HCT116 (cell line): ENCODE results near the gene P3H3. TPM values are rescaled to one million over a fixed set of nuclear protein-coding genes. Genes with fewer than 3 reads are reported as not detected.

Experiments
- ATAC-seq: fragments of 200-7000 bp; cut with Tn5 transposase; 2 replicates; pipeline ENCODE4 v1.9.1; 2020; ENCODE audit warnings: mild to moderate bottlenecking, moderate library complexity
- BruUV-seq: library from RNA; stranded (reverse); fragments of 400-500 nt; replicated peaks from 2 replicates; lab custom pipeline; 2021; lab: Mats Ljungman, UMichigan
- CTCF ChIA-PET: fragments of 300-600 bp; sonication (Branson Sonifier 250); formaldehyde crosslinking; loops from one replicate; lab custom pipeline; 2021; ENCODE audit warnings: antibody characterized with exemption; lab: Charles Lee
- POLR2A ChIA-PET: fragments of 300-600, 350-600 bp; sonication (Branson Sonifier 250); formaldehyde crosslinking; loops from one replicate; lab custom pipeline; 2021; ENCODE audit warnings: antibody characterized with exemption; lab: Charles Lee
- RAD21 ChIA-PET, 2 experiments: fragments of 300-600 bp; sonication (Branson Sonifier 250); formaldehyde crosslinking; loops; one replicate each; lab custom pipeline; 2023; ENCODE audit warnings: low total read pairs in 2 of 2; ENCODE audit not compliant: uncharacterized antibody in 2 of 2, unreplicated experiment in 2 of 2, low non-redundant PET in 1 of 2; lab: Charles Lee
- DNase-seq: peaks from one replicate; pipeline ENCODE4 v3.0.0-alpha.2; 2010; ENCODE audit warnings: low read depth, low spot score
- H2AFZ ChIP-seq: fragments of 200-600 bp; shearing (Covaris generic), sonication (generic); 2 replicates; pipeline ENCODE4 v1.6.1; 2017; ENCODE audit warnings: low read depth, mixed run types, mixed read lengths, antibody characterized with exemption, low read length; ENCODE audit not compliant: poor library complexity, severe bottlenecking
- H3K27ac ChIP-seq: 2 replicates; pipeline ENCODE4 v1.5.1; 2012; ENCODE audit warnings: low read depth, low read length
- H3K27me3 ChIP-seq: fragments of 200-600 bp; sonication (generic); 2 replicates; pipeline ENCODE4 v1.6.1; 2016; ENCODE audit warnings: mixed run types, low read length, mixed read lengths; ENCODE audit not compliant: insufficient read depth
- H3K36me3 ChIP-seq, 2 experiments: fragments of 200-500 bp in 1 of 2; fragments of 200-600 bp in 1 of 2; sonication (Bioruptor generic) in 1 of 2; sonication (generic) in 1 of 2; 2 replicates each; pipeline versions ENCODE4 v1.5.1 to v1.6.1; 2014 to 2016; ENCODE audit warnings: low read length in 2 of 2, inconsistent platforms in 1 of 2, mixed read lengths in 1 of 2, mixed run types in 1 of 2; ENCODE audit not compliant: insufficient read depth in 2 of 2, control insufficient read depth in 1 of 2
- H3K4me1 ChIP-seq, 2 experiments: fragments of 200-600 bp in 1 of 2; sonication (generic) in 1 of 2; 2 replicates each; pipeline versions ENCODE4 v1.5.1 to v1.6.1; 2012 to 2017; ENCODE audit warnings: low read length in 2 of 2, inconsistent platforms in 1 of 2, mild to moderate bottlenecking in 1 of 2, mixed read lengths in 1 of 2, mixed run types in 1 of 2, moderate library complexity in 1 of 2; ENCODE audit not compliant: insufficient read depth in 2 of 2, control insufficient read depth in 1 of 2
- H3K4me2 ChIP-seq: fragments of 200-600 bp; sonication (generic); 2 replicates; pipeline ENCODE4 v1.6.1; 2017; ENCODE audit warnings: mixed run types, low read length, mixed read lengths
- H3K4me3 ChIP-seq, 2 experiments: fragments of 200-600 bp in 1 of 2; sonication (generic) in 1 of 2; replicated peaks in 1 of 2; 2 replicates each; pipeline ENCODE4 v1.5.1; 2011 to 2016; ENCODE audit warnings: low read length in 2 of 2, control low read depth in 1 of 2, low read depth in 1 of 2, mild to moderate bottlenecking in 1 of 2, mixed read lengths in 1 of 2, mixed run types in 1 of 2
- H3K79me2 ChIP-seq: fragments of 200-600 bp; sonication (generic); 2 replicates; pipeline ENCODE4 v1.6.1; 2017; ENCODE audit warnings: mild to moderate bottlenecking, mixed run types, low read length, moderate library complexity, mixed read lengths; ENCODE audit not compliant: insufficient read depth
- H3K9ac ChIP-seq: fragments of 200-600 bp; sonication (generic); 2 replicates; pipeline ENCODE4 v1.6.1; 2016; ENCODE audit warnings: low read length, mixed read lengths
- H3K9me2 ChIP-seq: fragments of 200-600 bp; sonication (generic), shearing (Covaris generic); 2 replicates; pipeline ENCODE4 v1.6.1; 2017; ENCODE audit warnings: mixed run types, mild to moderate bottlenecking, moderate library complexity; ENCODE audit not compliant: insufficient read depth
- H3K9me3 ChIP-seq, 2 experiments: fragments of 200-500 bp in 1 of 2; fragments of 200-600 bp in 1 of 2; sonication (Bioruptor generic) in 1 of 2; sonication (generic) in 1 of 2; 2 replicates each; pipeline ENCODE4 v1.6.1; 2014 to 2017; ENCODE audit warnings: low read length in 2 of 2, mixed read lengths in 2 of 2, inconsistent platforms in 1 of 2, low read depth in 1 of 2, mild to moderate bottlenecking in 1 of 2, mixed run types in 1 of 2, moderate library complexity in 1 of 2; ENCODE audit not compliant: control insufficient read depth in 1 of 2, insufficient read depth in 1 of 2
- H4K20me1 ChIP-seq: fragments of 200-600 bp; sonication (generic), shearing (Covaris generic); 2 replicates; pipeline ENCODE4 v1.6.1; 2017; ENCODE audit warnings: mixed run types, mild to moderate bottlenecking, moderate library complexity; ENCODE audit not compliant: insufficient read depth
- CBX3 ChIP-seq: IDR thresholded peaks from 2 replicates; pipeline ENCODE4 v1.6.1; 2012; ENCODE audit warnings: low read depth
- ELF1 ChIP-seq: IDR thresholded peaks from 2 replicates; pipeline ENCODE4 v1.6.1; 2012; ENCODE audit warnings: low read depth, borderline replicate concordance
- EZH2 ChIP-seq: fragments of 200-600 bp; sonication (generic); IDR thresholded peaks from 2 replicates; pipeline ENCODE4 v1.6.1; 2017; ENCODE audit warnings: antibody characterized with exemption, mixed run types
- FOSL1 ChIP-seq: IDR thresholded peaks from 2 replicates; pipeline ENCODE4 v1.6.1; 2012; ENCODE audit warnings: low read depth
- JUND ChIP-seq: IDR thresholded peaks from 2 replicates; pipeline ENCODE4 v1.6.1; 2012
- POLR2A ChIP-seq: IDR thresholded peaks from 2 replicates; pipeline ENCODE4 v1.7.0; 2011; ENCODE audit warnings: borderline replicate concordance; ENCODE audit not compliant: insufficient read depth, insufficient read length; ENCODE audit errors: extremely low read depth
- POLR2AphosphoS5 ChIP-seq: IDR thresholded peaks from 2 replicates; pipeline ENCODE4 v1.6.1; 2011; ENCODE audit warnings: mild to moderate bottlenecking, low read depth, low read length, moderate library complexity
- RAD21 ChIP-seq: IDR thresholded peaks from 2 replicates; pipeline ENCODE4 v1.6.1; 2012; ENCODE audit warnings: low read depth, mild to moderate bottlenecking
- SIN3A ChIP-seq: IDR thresholded peaks from 2 replicates; pipeline ENCODE4 v1.6.1; 2012; ENCODE audit warnings: low read depth
- SRF ChIP-seq: IDR thresholded peaks from 2 replicates; pipeline ENCODE4 v1.6.1; 2012; ENCODE audit warnings: low read depth
- TCF7L2 ChIP-seq: IDR thresholded peaks from 2 replicates; pipeline ENCODE4 v1.7.0; 2011; ENCODE audit warnings: borderline replicate concordance, inconsistent platforms; ENCODE audit not compliant: insufficient read depth, insufficient read length; ENCODE audit errors: extremely low read depth
- YY1 ChIP-seq: IDR thresholded peaks from 2 replicates; pipeline ENCODE4 v1.6.1; 2011; ENCODE audit warnings: low read length, low read depth, moderate library complexity, mild to moderate bottlenecking; ENCODE audit not compliant: insufficient replicate concordance; ENCODE audit errors: extremely low read depth
- intact Hi-C: fragments of 100-400 bp; cut with micrococcal nuclease; formaldehyde crosslinking; loops from 2 replicates; pipeline ENCODE4 v1.10.0; 2022
- total RNA-seq: library from RNA; stranded (reverse); gene quantifications from one replicate; pipeline ENCODE4 v1.2.1, GENCODE V29; 2021; ENCODE audit not compliant: unreplicated experiment
- TF ChIP-seq, protein P1 (sequence below): IDR thresholded peaks from 2 replicates; pipeline ENCODE4 v1.6.1; 2012
- TF ChIP-seq, protein P2 (sequence below): IDR thresholded peaks from 2 replicates; pipeline ENCODE4 v1.6.1; 2011; ENCODE audit warnings: mild to moderate bottlenecking, low read length, moderate library complexity; ENCODE audit not compliant: insufficient replicate concordance; ENCODE audit errors: extremely low read depth
- TF ChIP-seq, protein P3 (sequence below), 3 experiments: fragments of 200-600 bp in 1 of 3; sonication (generic) in 1 of 3; IDR thresholded peaks in 2 of 3; conservative IDR thresholded peaks in 1 of 3; 2 replicates each; pipeline ENCODE4 v1.5.1; 2012 to 2017; ENCODE audit warnings: low read depth in 2 of 3, low read length in 2 of 3, antibody characterized with exemption in 1 of 3, borderline replicate concordance in 1 of 3, control low read depth in 1 of 3, mild to moderate bottlenecking in 1 of 3, mixed read lengths in 1 of 3, mixed run types in 1 of 3, moderate library complexity in 1 of 3; ENCODE audit not compliant: insufficient read depth in 1 of 3

P3H3 gene
- total RNA-seq, 1 experiment from 2014 or later, result 32.2 TPM

DNA sequence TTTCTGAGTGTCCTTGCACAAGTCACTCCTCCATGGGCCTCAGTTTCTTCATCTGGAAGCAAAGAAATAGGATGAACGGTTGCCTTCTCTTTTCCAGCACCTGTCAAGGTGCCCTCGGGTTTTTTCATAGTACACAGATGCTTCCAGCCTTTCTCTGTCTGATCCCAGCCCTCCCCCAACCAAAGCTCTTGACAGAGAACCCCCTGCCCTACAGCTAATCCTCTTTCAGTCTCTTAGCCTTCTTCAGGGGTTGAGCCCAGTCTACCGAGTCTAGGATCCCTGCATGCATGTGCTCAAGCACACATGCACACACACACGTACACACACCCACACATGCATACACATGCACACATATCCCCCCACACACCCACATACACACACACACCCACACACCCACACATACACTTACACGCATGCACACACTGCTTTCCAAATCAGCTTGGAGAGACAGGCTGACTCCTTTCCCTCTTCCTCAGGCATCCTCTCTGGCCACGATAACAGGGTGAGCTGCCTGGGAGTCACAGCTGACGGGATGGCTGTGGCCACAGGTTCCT is 18.2 kb downstream of the P3H3 start:
- H3K4me1 ChIP-seq, result peaks cover 6 to 14% of the 10 kb centered on the region in 2 experiments
- H3K9ac ChIP-seq, result no peak overlapping the region
- H3K27me3 ChIP-seq, result no peaks in the 10 kb centered on the region
- H3K9me3 ChIP-seq, result no peaks in the 10 kb centered on the region
- POLR2A ChIA-PET, result no interaction called here
- intact Hi-C loops, result no loop called here
- no peak overlapping the region for H3K4me2 ChIP-seq
- H3K4me3 ChIP-seq, result no peak overlapping the region
- TF ChIP-seq SRF, result no peak
- no peak for TF ChIP-seq FOSL1
- TF ChIP-seq, protein P1, sequence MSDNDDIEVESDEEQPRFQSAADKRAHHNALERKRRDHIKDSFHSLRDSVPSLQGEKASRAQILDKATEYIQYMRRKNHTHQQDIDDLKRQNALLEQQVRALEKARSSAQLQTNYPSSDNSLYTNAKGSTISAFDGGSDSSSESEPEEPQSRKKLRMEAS, result no peak
- TF ChIP-seq POLR2AphosphoS5, result 0 out of 2 replicates have a peak, but pooled peaks have one; percentile 1
- TF ChIP-seq EZH2, result no peak
- TF ChIP-seq, all 23 proteins: peak for 1
- RAD21 ChIA-PET, result no interaction called here
- DNase-seq (no peak), ATAC-seq (no peak)
- Histone ChIP-seq H3K36me3 (peaks cover 25 to 44% of the 10 kb centered on the region in 2 experiments; a peak in 3 of 4 replicates), H3K9me2 (no peaks in the 10 kb centered on the region), H4K20me1 (no peaks in the 10 kb centered on the region), H3K79me2 (peaks cover 19% of the 10 kb centered on the region), H3K27ac (no peak overlapping the region), H2AFZ (no peak overlapping the region)
- BruUV-seq, result no TSS peak
- CTCF ChIA-PET, result no interaction called here

DNA sequence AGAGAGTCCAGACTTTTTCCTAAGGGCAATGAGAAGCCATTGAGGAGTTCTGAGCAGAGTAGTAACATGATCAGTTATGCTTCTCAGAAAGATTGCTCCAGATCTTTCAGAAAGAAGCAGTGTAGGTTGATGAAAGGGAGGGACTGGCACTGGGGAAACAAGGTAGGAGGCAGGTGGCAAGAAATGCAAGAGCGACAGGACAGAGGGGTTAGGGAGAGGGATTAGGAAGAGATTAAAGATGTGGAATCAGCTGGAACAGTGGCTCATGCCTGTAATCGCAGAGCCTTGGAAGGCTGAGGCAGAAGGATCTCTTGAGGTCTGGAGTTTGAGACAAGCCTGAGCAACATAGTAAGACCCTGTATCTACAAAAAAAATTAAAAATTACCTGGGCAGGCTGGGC is 19.5 kb downstream of the P3H3 start:
- no peaks in the 10 kb centered on the region for H3K27me3 ChIP-seq
- H3K9ac ChIP-seq, result no peak overlapping the region
- H3K4me3 ChIP-seq, result no peak overlapping the region
- peaks cover 25 to 44% of the 10 kb centered on the region in 2 experiments; a peak in 3 of 4 replicates for H3K36me3 ChIP-seq
- H3K4me1 ChIP-seq, result peaks cover 6 to 17% of the 10 kb centered on the region in 2 experiments
- no peak for TF ChIP-seq TCF7L2
- no peak for TF ChIP-seq POLR2A
- TF ChIP-seq, protein P2, sequence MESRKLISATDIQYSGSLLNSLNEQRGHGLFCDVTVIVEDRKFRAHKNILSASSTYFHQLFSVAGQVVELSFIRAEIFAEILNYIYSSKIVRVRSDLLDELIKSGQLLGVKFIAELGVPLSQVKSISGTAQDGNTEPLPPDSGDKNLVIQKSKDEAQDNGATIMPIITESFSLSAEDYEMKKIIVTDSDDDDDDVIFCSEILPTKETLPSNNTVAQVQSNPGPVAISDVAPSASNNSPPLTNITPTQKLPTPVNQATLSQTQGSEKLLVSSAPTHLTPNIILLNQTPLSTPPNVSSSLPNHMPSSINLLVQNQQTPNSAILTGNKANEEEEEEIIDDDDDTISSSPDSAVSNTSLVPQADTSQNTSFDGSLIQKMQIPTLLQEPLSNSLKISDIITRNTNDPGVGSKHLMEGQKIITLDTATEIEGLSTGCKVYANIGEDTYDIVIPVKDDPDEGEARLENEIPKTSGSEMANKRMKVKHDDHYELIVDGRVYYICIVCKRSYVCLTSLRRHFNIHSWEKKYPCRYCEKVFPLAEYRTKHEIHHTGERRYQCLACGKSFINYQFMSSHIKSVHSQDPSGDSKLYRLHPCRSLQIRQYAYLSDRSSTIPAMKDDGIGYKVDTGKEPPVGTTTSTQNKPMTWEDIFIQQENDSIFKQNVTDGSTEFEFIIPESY, result no peak
- TF ChIP-seq CBX3, result no peak
- no peak for TF ChIP-seq JUND
- no peak for TF ChIP-seq EZH2
- TF ChIP-seq, protein P3, sequence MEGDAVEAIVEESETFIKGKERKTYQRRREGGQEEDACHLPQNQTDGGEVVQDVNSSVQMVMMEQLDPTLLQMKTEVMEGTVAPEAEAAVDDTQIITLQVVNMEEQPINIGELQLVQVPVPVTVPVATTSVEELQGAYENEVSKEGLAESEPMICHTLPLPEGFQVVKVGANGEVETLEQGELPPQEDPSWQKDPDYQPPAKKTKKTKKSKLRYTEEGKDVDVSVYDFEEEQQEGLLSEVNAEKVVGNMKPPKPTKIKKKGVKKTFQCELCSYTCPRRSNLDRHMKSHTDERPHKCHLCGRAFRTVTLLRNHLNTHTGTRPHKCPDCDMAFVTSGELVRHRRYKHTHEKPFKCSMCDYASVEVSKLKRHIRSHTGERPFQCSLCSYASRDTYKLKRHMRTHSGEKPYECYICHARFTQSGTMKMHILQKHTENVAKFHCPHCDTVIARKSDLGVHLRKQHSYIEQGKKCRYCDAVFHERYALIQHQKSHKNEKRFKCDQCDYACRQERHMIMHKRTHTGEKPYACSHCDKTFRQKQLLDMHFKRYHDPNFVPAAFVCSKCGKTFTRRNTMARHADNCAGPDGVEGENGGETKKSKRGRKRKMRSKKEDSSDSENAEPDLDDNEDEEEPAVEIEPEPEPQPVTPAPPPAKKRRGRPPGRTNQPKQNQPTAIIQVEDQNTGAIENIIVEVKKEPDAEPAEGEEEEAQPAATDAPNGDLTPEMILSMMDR (IDR thresholded peaks at IDR 0.05 in 2 of 3, conservative IDR thresholded peaks at IDR 0.05 in 1 of 3; ENCODE audit: borderline replicate concordance in 1 of 3, insufficient read depth in 1 of 3, low read depth in 2 of 3, low read length in 2 of 3), result no peak
- TF ChIP-seq FOSL1, result no peak
- TF ChIP-seq RAD21, result no peak
- TF ChIP-seq YY1, result no peak
- no peak for TF ChIP-seq SIN3A
- no peak for TF ChIP-seq ELF1
- no peaks in the 10 kb centered on the region for H4K20me1 ChIP-seq
- intact Hi-C loops, result no loop called here
- POLR2A ChIA-PET, result interaction anchor here (8.9 kb wide), 1 partner anchor 21 kb away, joined by 186 read pairs; the partner anchor contains the start of genes SPSB2 and TPI1
- H3K79me2 ChIP-seq, result peaks cover 19% of the 10 kb centered on the region
- H3K4me2 ChIP-seq, result no peak overlapping the region
- H3K27ac ChIP-seq, result no peak overlapping the region
- no peak overlapping the region for H2AFZ ChIP-seq
- no TSS peak for BruUV-seq
- no peaks in the 10 kb centered on the region for H3K9me2 ChIP-seq
- ATAC-seq (no peak), DNase-seq (no peak)
- H3K9me3 ChIP-seq, result no peaks in the 10 kb centered on the region
- RAD21 ChIA-PET, result no interaction called here
- CTCF ChIA-PET, result no interaction called here
